ENCODE measurements around the gene SLC9A2.
A peak's percentile ranks its signal among the peaks of the same experiment; 100 is the strongest.

DNA sequence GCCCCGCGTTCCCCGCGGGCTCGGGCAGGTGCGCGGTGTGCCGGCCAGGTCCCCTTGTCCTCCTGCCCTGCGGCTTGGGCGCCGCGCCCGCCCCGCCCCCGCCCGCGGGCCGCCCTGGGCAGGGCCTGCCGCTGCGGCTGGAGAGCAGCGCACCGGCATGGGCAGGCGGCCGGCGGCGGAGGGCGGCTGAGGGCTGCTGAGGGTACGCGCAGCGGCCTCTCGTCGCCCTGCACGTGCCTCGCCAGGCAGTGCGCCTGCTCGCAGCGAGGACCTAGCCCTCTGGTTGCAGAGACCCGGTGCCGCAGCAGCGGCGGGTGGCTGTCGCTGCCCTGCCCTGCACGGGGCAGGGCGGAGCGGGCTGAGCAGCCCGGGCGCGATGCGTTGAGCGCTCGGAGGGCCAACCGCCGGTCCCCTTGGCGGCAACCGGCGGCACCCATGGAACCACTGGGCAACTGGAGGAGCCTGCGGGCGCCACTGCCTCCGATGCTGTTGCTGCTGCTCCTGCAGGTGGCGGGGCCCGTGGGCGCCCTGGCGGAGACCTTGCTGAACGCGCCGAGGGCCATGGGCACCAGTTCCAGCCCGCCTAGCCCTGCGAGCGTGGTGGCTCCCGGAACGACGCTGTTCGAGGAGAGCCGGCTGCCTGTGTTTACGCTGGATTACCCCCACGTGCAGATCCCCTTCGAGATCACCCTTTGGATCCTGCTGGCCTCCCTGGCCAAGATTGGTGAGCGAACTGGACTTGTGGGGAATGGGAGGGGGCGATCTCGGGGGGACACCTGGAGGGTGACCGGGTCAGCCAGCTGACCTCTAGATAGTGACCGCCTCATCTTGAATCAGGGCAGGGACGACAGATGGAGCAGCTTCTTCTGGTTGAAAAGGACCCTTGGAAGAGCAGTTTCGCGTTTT is at the start of gene SLC9A2:
- TF ChIP-seq, protein P1, sequence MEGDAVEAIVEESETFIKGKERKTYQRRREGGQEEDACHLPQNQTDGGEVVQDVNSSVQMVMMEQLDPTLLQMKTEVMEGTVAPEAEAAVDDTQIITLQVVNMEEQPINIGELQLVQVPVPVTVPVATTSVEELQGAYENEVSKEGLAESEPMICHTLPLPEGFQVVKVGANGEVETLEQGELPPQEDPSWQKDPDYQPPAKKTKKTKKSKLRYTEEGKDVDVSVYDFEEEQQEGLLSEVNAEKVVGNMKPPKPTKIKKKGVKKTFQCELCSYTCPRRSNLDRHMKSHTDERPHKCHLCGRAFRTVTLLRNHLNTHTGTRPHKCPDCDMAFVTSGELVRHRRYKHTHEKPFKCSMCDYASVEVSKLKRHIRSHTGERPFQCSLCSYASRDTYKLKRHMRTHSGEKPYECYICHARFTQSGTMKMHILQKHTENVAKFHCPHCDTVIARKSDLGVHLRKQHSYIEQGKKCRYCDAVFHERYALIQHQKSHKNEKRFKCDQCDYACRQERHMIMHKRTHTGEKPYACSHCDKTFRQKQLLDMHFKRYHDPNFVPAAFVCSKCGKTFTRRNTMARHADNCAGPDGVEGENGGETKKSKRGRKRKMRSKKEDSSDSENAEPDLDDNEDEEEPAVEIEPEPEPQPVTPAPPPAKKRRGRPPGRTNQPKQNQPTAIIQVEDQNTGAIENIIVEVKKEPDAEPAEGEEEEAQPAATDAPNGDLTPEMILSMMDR (IDR thresholded peaks at IDR 0.05) = no peak
- TF ChIP-seq EZH2 (IDR thresholded peaks at IDR 0.05) = peak; percentile 62

Measured in neural progenitor cell (in vitro differentiated cells).